Lung (tissue), 12 donors: Measurements from ENCODE around the gene CBX4. TPM values are rescaled to one million over a fixed set of nuclear protein-coding genes. Genes with fewer than 3 reads are reported as not detected.
A peak's percentile ranks its signal among the peaks of the same experiment; 100 is the strongest.
"Not testable (repeated sequence)": the region's sequence is repeated elsewhere in the genome, so short reads cannot be mapped to it uniquely, and the experiment has no call there.

Experiments
- ATAC-seq: fragments of 200-7000 bp; cut with Tn5 transposase; one replicate; pipeline ENCODE4 v1.9.1; 2020; ENCODE audit warnings: moderate number of reproducible peaks; ENCODE audit not compliant: insufficient read depth, low FRiP score
- DNase-seq, 3 donors: peaks; one replicate each; pipeline ENCODE4 v3.0.0-alpha.2; 2013 to 2017
- H3K27ac ChIP-seq, 2 donors: one replicate each; pipeline ENCODE4 v1.5.1; 2013; ENCODE audit warnings: mild to moderate bottlenecking in 2 of 2, moderate library complexity in 2 of 2, control low read depth in 1 of 2, inconsistent platforms in 1 of 2, low read depth in 1 of 2, low read length in 1 of 2
- H3K27me3 ChIP-seq, 3 donors: one replicate each; pipeline ENCODE4 v1.5.1; 2013; ENCODE audit warnings: low read length in 2 of 3; ENCODE audit not compliant: control insufficient read depth in 3 of 3, insufficient read depth in 3 of 3
- H3K36me3 ChIP-seq, 4 donors: one replicate each; pipeline ENCODE4 v1.5.1; 2013; ENCODE audit warnings: low read length in 4 of 4, mild to moderate bottlenecking in 1 of 4, moderate library complexity in 1 of 4; ENCODE audit not compliant: control insufficient read depth in 4 of 4, insufficient read depth in 4 of 4
- H3K4me1 ChIP-seq, 5 donors: one replicate each; pipeline ENCODE4 v1.5.1; 2013; ENCODE audit warnings: low read length in 5 of 5, mild to moderate bottlenecking in 2 of 5, moderate library complexity in 1 of 5; ENCODE audit not compliant: control insufficient read depth in 5 of 5, insufficient read depth in 5 of 5
- H3K4me3 ChIP-seq: one replicate; pipeline ENCODE4 v1.5.1; 2013; ENCODE audit warnings: mild to moderate bottlenecking, control low read depth, moderate library complexity
- H3K9ac ChIP-seq, 2 donors: one replicate each; pipeline ENCODE4 v1.5.1; 2013; ENCODE audit warnings: low read length in 2 of 2, control low read depth in 1 of 2; ENCODE audit not compliant: insufficient read depth in 1 of 2
- H3K9me3 ChIP-seq, 4 donors: one replicate each; pipeline ENCODE4 v1.5.1; 2013; ENCODE audit warnings: low read length in 3 of 4, mild to moderate bottlenecking in 1 of 4, moderate library complexity in 1 of 4; ENCODE audit not compliant: control insufficient read depth in 4 of 4, insufficient read depth in 3 of 4
- WGBS, 2 donors: extraction: QIAGEN DNeasy Blood & Tissue Kit; methylation state at CpG; one replicate each; pipeline ENCODE4 v1.1.7; 2013; 5-methylcytosine and 5-hydroxymethylcytosine counted together
- polyA plus RNA-seq, 2 donors: library from polyadenylated mRNA; stranded (reverse); fragments of 200-250 nt; gene quantifications; one replicate each; pipeline ENCODE4 v1.2.1, GENCODE V29; 2013
- total RNA-seq, 2 donors: library from RNA; depleted of rRNA in 1 of 2; stranded (reverse); fragments of >200 nt in 1 of 2; gene quantifications; one replicate each; pipeline ENCODE4 v1.2.1, GENCODE V29; 2014 to 2021
- TF ChIP-seq, protein P1 (sequence below): IDR thresholded peaks from 2 replicates; pipeline ENCODE4 v1.5.1; 2012; ENCODE audit warnings: mild to moderate bottlenecking; ENCODE audit errors: control extremely low read depth, extremely low read depth
- donor health status: control.
- donor health status: control.
- donor health status: Bipolar disorder and iron deficiency.
- donor health status: healthy.
- donor health status: DM: yes; HTN: yes; CAD: no.

CBX4 gene
- total and polyA plus RNA-seq, 4 donors = 12.8 to 32.0 (median 17.5) TPM

- H3K9me3 ChIP-seq = no peaks in the 10 kb centered on the region
- H3K4me3 ChIP-seq = no peak overlapping the region
- DNase-seq = peak in 1 of 3 donors; percentile 46
- peaks cover 0 to 5% (median 0%) of the 10 kb centered on the region in 5 donors for H3K4me1 ChIP-seq
- H3K27me3 ChIP-seq = peaks cover 0 to 4% (median 0%) of the 10 kb centered on the region in 3 donors
- 83 to 89% methylated on average over 8 of the region's 8 CpGs for WGBS, 2 donors
- TF ChIP-seq, protein P1, sequence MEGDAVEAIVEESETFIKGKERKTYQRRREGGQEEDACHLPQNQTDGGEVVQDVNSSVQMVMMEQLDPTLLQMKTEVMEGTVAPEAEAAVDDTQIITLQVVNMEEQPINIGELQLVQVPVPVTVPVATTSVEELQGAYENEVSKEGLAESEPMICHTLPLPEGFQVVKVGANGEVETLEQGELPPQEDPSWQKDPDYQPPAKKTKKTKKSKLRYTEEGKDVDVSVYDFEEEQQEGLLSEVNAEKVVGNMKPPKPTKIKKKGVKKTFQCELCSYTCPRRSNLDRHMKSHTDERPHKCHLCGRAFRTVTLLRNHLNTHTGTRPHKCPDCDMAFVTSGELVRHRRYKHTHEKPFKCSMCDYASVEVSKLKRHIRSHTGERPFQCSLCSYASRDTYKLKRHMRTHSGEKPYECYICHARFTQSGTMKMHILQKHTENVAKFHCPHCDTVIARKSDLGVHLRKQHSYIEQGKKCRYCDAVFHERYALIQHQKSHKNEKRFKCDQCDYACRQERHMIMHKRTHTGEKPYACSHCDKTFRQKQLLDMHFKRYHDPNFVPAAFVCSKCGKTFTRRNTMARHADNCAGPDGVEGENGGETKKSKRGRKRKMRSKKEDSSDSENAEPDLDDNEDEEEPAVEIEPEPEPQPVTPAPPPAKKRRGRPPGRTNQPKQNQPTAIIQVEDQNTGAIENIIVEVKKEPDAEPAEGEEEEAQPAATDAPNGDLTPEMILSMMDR = no peak
- H3K36me3 ChIP-seq = no peaks in the 10 kb centered on the region
- H3K27ac ChIP-seq = no peak overlapping the region
- H3K9ac ChIP-seq = no peak overlapping the region
- ATAC-seq = no peak
These were observed 17.9 kb upstream of the CBX4 start for GRCh38 chr17:79857095-79857494.

DNA sequence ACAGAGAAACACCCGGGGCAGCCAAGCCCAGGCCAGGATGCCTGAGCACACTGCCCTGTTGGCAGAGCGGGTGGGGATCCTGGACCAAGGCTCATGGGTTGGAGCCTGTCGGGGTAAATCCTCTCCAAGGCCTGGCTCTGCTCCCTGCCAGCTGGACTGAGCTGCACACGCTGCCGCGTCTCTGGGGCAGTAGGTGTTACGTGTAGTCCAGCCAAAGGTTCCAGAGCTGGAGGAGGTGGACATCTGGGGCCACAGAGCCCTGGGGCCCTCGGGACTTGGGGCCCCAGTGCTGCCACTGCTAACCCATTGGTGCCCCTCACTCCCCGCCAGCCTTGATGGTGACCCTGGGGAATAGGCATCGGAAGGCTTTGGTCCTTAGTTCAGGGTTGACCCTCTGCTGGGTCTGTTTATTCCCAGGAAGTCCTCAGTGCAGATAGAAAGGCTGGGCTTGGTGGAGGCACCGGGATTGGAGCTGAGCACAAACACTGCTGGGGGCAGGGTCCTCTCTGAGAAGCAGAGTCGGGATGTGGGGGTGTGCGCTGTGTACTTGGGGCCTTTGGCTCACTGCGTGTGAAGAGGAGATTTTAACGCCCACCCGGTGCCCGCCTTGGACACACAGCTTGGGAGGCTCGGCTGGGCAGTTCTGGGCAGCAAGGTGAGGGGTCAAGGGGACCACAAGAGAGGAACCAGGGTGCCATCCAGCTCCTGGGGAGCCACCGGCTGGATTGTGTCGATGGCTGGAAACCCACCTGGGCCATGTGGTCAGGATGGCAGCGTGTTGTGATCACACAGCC lies 16.3 kb upstream of the CBX4 start:
- Histone ChIP-seq H3K4me1 (peaks cover 0 to 4% (median 0%) of the 10 kb centered on the region in 5 donors), H3K9ac (no peak overlapping the region), H3K27me3 (no peaks in the 10 kb centered on the region), H3K36me3 (no peaks in the 10 kb centered on the region), H3K4me3 (no peak overlapping the region), H3K9me3 (no peaks in the 10 kb centered on the region), H3K27ac (no peak overlapping the region)
- DNase-seq (no peak), ATAC-seq (no peak)
- TF ChIP-seq, protein P1 = no peak
- 84 to 85% methylated on average over 21 of the region's 21 CpGs for WGBS, 2 donors

- no peak for ATAC-seq
- H3K9ac ChIP-seq = no peak overlapping the region
- H3K36me3 ChIP-seq = no peaks in the 10 kb centered on the region
- no peak for DNase-seq
- H3K9me3 ChIP-seq = no peaks in the 10 kb centered on the region
- no peaks in the 10 kb centered on the region for H3K27me3 ChIP-seq
- 81 to 87% methylated on average over 14 of the region's 14 CpGs for WGBS, 2 donors
- no peak overlapping the region for H3K27ac ChIP-seq
- TF ChIP-seq, protein P1 = no peak
- peaks cover 0 to 4% (median 0%) of the 10 kb centered on the region in 5 donors for H3K4me1 ChIP-seq
- H3K4me3 ChIP-seq = no peak overlapping the region
These were observed 15.1 kb upstream of the CBX4 start for GRCh38 chr17:79854080-79855060.

DNA sequence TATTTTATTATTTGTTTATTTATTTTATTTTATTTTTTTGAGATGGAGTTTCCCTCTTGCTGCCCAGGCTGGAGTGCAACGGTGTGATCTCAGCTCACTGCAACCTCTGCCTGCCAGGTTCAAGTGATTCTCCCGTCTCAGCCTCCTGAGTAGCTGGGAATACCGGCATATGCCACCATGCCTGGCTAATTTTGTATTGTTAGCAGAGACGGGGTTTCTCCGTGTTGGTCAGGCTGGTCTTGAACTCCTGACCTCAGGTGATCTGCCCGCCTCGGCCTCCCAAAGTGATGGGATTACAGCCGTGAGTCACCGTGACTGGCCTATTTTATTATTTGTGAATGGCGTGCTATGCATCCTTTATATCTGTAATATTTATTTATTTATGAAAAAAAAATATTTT lies 13.9 kb upstream of the CBX4 start:
- H3K9ac ChIP-seq = peak overlapping the region in 1 of 2 donors; percentile 8
- not testable (repeated sequence) for H3K4me3 ChIP-seq, H3K36me3 ChIP-seq, DNase-seq, ATAC-seq, H3K27ac ChIP-seq, H3K9me3 ChIP-seq, H3K4me1 ChIP-seq, H3K27me3 ChIP-seq
- 85 to 91% methylated on average over 10 of the region's 10 CpGs for WGBS, 2 donors
